Lower leg skin (tissue), 4 donors: ENCODE measurements around the gene PARP9. TPM values are rescaled to one million over a fixed set of nuclear protein-coding genes. Genes with fewer than 3 reads are reported as not detected.

Source experiments
- DNase-seq, 2 donors: peaks; one replicate each; pipeline ENCODE4 v3.0.0-alpha.2; 2019; ENCODE audit warnings: low spot score in 2 of 2
- H3K4me3 ChIP-seq: fragments of 200-600 bp; sonication (generic); 2 replicates; pipeline ENCODE4 v1.5.1; 2017; ENCODE audit warnings: mild to moderate bottlenecking, low read depth; ENCODE audit not compliant: poor library complexity, severe bottlenecking
- CTCF ChIP-seq, 3 donors: fragments of 450-650 bp; IDR thresholded peaks; one replicate each; pipeline ENCODE4 v1.5.1; 2016; ENCODE audit warnings: antibody characterized with exemption in 3 of 3, mild to moderate bottlenecking in 3 of 3, moderate library complexity in 2 of 3
- POLR2A ChIP-seq, 2 donors: fragments of 450-650 bp; IDR thresholded peaks; one replicate each; pipeline ENCODE4 v1.6.1; 2016 to 2017; ENCODE audit warnings: antibody characterized with exemption in 2 of 2, mild to moderate bottlenecking in 1 of 2, moderate library complexity in 1 of 2
- WGBS, 2 donors: methylation state at CpG; one replicate each; pipeline ENCODE4 v1.1.5; 2018; 5-methylcytosine and 5-hydroxymethylcytosine counted together
- intact Hi-C: fragments of 100-400 bp; cut with DNase I; formaldehyde crosslinking; loops from one replicate; pipeline ENCODE4 v1.15.0; 2023; ENCODE audit warnings: low total_unique reads
- total RNA-seq, 4 donors: library from RNA; depleted of rRNA; stranded (reverse); fragments of >200 nt; gene quantifications; one replicate each; pipeline ENCODE4 v1.1.0, GENCODE V29; 2016

PARP9 gene
- total RNA-seq, 4 donors from 2014 or later, result 4.9 to 10.1 (median 7.3) TPM

GRCh38 chr3:122589297-122589696, 25.2 kb upstream of the PARP9 start:
- intact Hi-C loops, result no loop called here
- 64% methylated on average over 5 of the region's 5 CpGs for WGBS, 2 donors
- H3K4me3 ChIP-seq, result no peak overlapping the region
- no peak for TF ChIP-seq CTCF (IDR thresholded peaks at IDR 0.05)
- TF ChIP-seq POLR2A (IDR thresholded peaks at IDR 0.05), result no peak
- no peak for DNase-seq

- intact Hi-C loops, result no loop called here
- WGBS, 2 donors, result 38 to 48% methylated on average over 1 to 2 of the region's 2 CpGs
- TF ChIP-seq POLR2A (IDR thresholded peaks at IDR 0.05) (no peak), CTCF (IDR thresholded peaks at IDR 0.05) (no peak)
- no peak for DNase-seq
- no peak overlapping the region for H3K4me3 ChIP-seq
Measured at GRCh38 chr3:122587572-122587971, 23.5 kb upstream of the PARP9 start.

GRCh38 chr3:122586773-122587485, 22.8 kb upstream of the PARP9 start:
- TF ChIP-seq CTCF (IDR thresholded peaks at IDR 0.05) (no peak), POLR2A (IDR thresholded peaks at IDR 0.05) (no peak)
- DNase-seq, result no peak

GRCh38 chr3:122586098-122586497, 22.0 kb upstream of the PARP9 start:
- no peak overlapping the region for H3K4me3 ChIP-seq
- TF ChIP-seq CTCF (IDR thresholded peaks at IDR 0.05) (no peak), POLR2A (IDR thresholded peaks at IDR 0.05) (no peak)
- no peak for DNase-seq
- 23 to 54% methylated on average over 1 of the region's 1 CpG for WGBS, 2 donors
- intact Hi-C loops, result no loop called here

More at GRCh38 chr3:122586773-122587485, 22.8 kb upstream of the PARP9 start:
- H3K4me3 ChIP-seq, result no peak overlapping the region
- intact Hi-C loops, result no loop called here

- WGBS, 2 donors, result 94 to 100% methylated on average over 1 of the region's 1 CpG
- intact Hi-C loops, result no loop called here
- H3K4me3 ChIP-seq, result no peak overlapping the region
- TF ChIP-seq POLR2A (IDR thresholded peaks at IDR 0.05), result no peak
- no peak for TF ChIP-seq CTCF (IDR thresholded peaks at IDR 0.05)
- DNase-seq, result no peak
Measured at GRCh38 chr3:122582390-122582789, 18.3 kb upstream of the PARP9 start.

- no peak for DNase-seq
- intact Hi-C loops, result no loop called here
- no peak for TF ChIP-seq POLR2A (IDR thresholded peaks at IDR 0.05)
- TF ChIP-seq CTCF (IDR thresholded peaks at IDR 0.05), result no peak
- WGBS, 2 donors, result 90 to 95% methylated on average over 2 of the region's 2 CpGs
- no peak overlapping the region for H3K4me3 ChIP-seq
Measured at GRCh38 chr3:122581622-122582021, 17.5 kb upstream of the PARP9 start.
